IMR-90 (cell line): ENCODE measurements around the gene SP8. TPM values are rescaled to one million over a fixed set of nuclear protein-coding genes. Genes with fewer than 3 reads are reported as not detected.

ENCODE experiments used
- ATAC-seq: fragments of 200-7000 bp; cut with Tn5 transposase; 2 replicates; pipeline ENCODE4 v1.9.1; 2020; ENCODE audit warnings: low read depth, mild to moderate bottlenecking, moderate library complexity
- BruUV-seq: library from RNA; stranded (reverse); fragments of 400-500 nt; replicated peaks from 2 replicates; lab custom pipeline; 2021; lab: Mats Ljungman, UMichigan
- CTCF ChIA-PET: fragments of 300-600 bp; formaldehyde crosslinking; extraction: SDS; loops from one replicate; lab custom pipeline; 2021; ENCODE audit warnings: antibody characterized with exemption; lab: Yijun Ruan, JAX
- POLR2A ChIA-PET: fragments of 300-600 bp; sonication (Branson Sonifier 250); formaldehyde crosslinking; loops from one replicate; lab custom pipeline; 2022; ENCODE audit warnings: antibody characterized with exemption; ENCODE audit not compliant: unreplicated experiment; lab: Charles Lee
- DNase-seq: peaks from one replicate; pipeline ENCODE4 v3.0.0; 2013
- H2AFZ ChIP-seq: replicated peaks from 2 replicates; pipeline ENCODE3; 2013; ENCODE audit warnings: low read length, mild to moderate bottlenecking; ENCODE audit not compliant: poor library complexity
- H2AK5ac ChIP-seq: 2 replicates; pipeline ENCODE4 v1.6.1; 2013; ENCODE audit warnings: low read depth, low read length, inconsistent platforms
- H2AK9ac ChIP-seq: replicated peaks from 2 replicates; pipeline ENCODE3; 2013; ENCODE audit warnings: mild to moderate bottlenecking, low read depth, low read length, moderate library complexity; ENCODE audit not compliant: poor library complexity
- H2BK120ac ChIP-seq: 2 replicates; pipeline ENCODE4 v1.6.1; 2013; ENCODE audit warnings: low read depth, low read length, inconsistent platforms
- H2BK15ac ChIP-seq: 3 replicates; pipeline ENCODE4 v1.6.1; 2013; ENCODE audit warnings: low read depth, low read length, inconsistent platforms
- H2BK20ac ChIP-seq: 2 replicates; pipeline ENCODE4 v1.6.1; 2013; ENCODE audit warnings: low read depth, mild to moderate bottlenecking, inconsistent platforms, low read length, moderate library complexity
- H2BK5ac ChIP-seq: 2 replicates; pipeline ENCODE4 v1.6.1; 2013; ENCODE audit warnings: mild to moderate bottlenecking, low read depth, low read length, inconsistent platforms; ENCODE audit not compliant: poor library complexity, severe bottlenecking
- H3K14ac ChIP-seq: replicated peaks from 2 replicates; pipeline ENCODE4 v1.6.1; 2013; ENCODE audit warnings: low read depth, low read length, inconsistent platforms
- H3K18ac ChIP-seq: 2 replicates; pipeline ENCODE4 v1.6.1; 2013; ENCODE audit warnings: low read depth, low read length, control low read depth
- H3K23ac ChIP-seq: 2 replicates; pipeline ENCODE4 v1.6.1; 2013; ENCODE audit warnings: low read depth, low read length, inconsistent platforms
- H3K27ac ChIP-seq: 2 replicates; pipeline ENCODE4 v1.5.1; 2013; ENCODE audit warnings: mild to moderate bottlenecking, control low read depth, low read length; ENCODE audit not compliant: insufficient read depth
- H3K27me3 ChIP-seq: 2 replicates; pipeline ENCODE4 v1.6.1; 2013; ENCODE audit warnings: low read length; ENCODE audit not compliant: control insufficient read depth, insufficient read depth
- H3K36me3 ChIP-seq: 2 replicates; pipeline ENCODE4 v1.6.1; 2013; ENCODE audit warnings: low read length, mixed read lengths; ENCODE audit not compliant: control insufficient read depth, insufficient read depth
- H3K4ac ChIP-seq: 2 replicates; pipeline ENCODE4 v1.6.1; 2013; ENCODE audit warnings: low read depth, low read length, inconsistent platforms
- H3K4me1 ChIP-seq: 2 replicates; pipeline ENCODE4 v1.6.1; 2013; ENCODE audit warnings: low read length, mixed read lengths; ENCODE audit not compliant: control insufficient read depth, insufficient read depth
- H3K4me2 ChIP-seq: 2 replicates; pipeline ENCODE4 v1.6.1; 2013; ENCODE audit warnings: low read depth, mild to moderate bottlenecking, control low read depth, low read length, moderate library complexity
- H3K4me3 ChIP-seq: 2 replicates; pipeline ENCODE4 v1.5.1; 2013; ENCODE audit warnings: low read depth, mild to moderate bottlenecking, control low read depth, low read length, moderate library complexity; ENCODE audit not compliant: insufficient read depth
- H3K56ac ChIP-seq: 2 replicates; pipeline ENCODE4 v1.6.1; 2013; ENCODE audit warnings: low read length, inconsistent platforms; ENCODE audit not compliant: insufficient read depth; ENCODE audit errors: extremely low read depth
- H3K79me1 ChIP-seq, 2 experiments: 2 replicates each; pipeline ENCODE4 v1.6.1; 2013; ENCODE audit warnings: low read length in 2 of 2, inconsistent platforms in 1 of 2, low read depth in 1 of 2
- H3K9ac ChIP-seq: 2 replicates; pipeline ENCODE4 v1.6.1; 2013; ENCODE audit warnings: low read depth, low read length, control low read depth
- H3K9me1 ChIP-seq: 2 replicates; pipeline ENCODE4 v1.6.1; 2013; ENCODE audit warnings: low read length, inconsistent platforms; ENCODE audit not compliant: insufficient read depth
- H3K9me3 ChIP-seq: 2 replicates; pipeline ENCODE4 v1.6.1; 2013; ENCODE audit warnings: low read length; ENCODE audit not compliant: control insufficient read depth, insufficient read depth
- H4K20me1 ChIP-seq: 2 replicates; pipeline ENCODE4 v1.6.1; 2013; ENCODE audit warnings: low read length, inconsistent platforms; ENCODE audit not compliant: insufficient read depth
- H4K5ac ChIP-seq: 2 replicates; pipeline ENCODE4 v1.6.1; 2013; ENCODE audit warnings: mild to moderate bottlenecking, low read depth, low read length, control low read depth
- H4K8ac ChIP-seq, 2 experiments: 2 replicates each; pipeline ENCODE4 v1.6.1; 2013; ENCODE audit warnings: low read depth in 2 of 2, low read length in 2 of 2, control low read depth in 1 of 2, inconsistent platforms in 1 of 2
- H4K91ac ChIP-seq: 2 replicates; pipeline ENCODE4 v1.6.1; 2013; ENCODE audit warnings: low read depth, low read length, inconsistent platforms; ENCODE audit not compliant: insufficient read depth
- BHLHE40 ChIP-seq: fragments of 150-350 bp; IDR thresholded peaks from 2 replicates; pipeline ENCODE4 v1.6.1; 2016; ENCODE audit warnings: mild to moderate bottlenecking, low read depth, low read length
- CEBPB ChIP-seq: IDR thresholded peaks from 2 replicates; pipeline ENCODE4 v1.6.1; 2012; ENCODE audit warnings: low read depth, low read length, improper control_type of control experiment
- CHD1 ChIP-seq: IDR thresholded peaks from 2 replicates; pipeline ENCODE4 v1.6.1; 2012; ENCODE audit warnings: low read depth, low read length, improper control_type of control experiment
- FOS ChIP-seq: fragments of 150-350 bp; IDR thresholded peaks from 2 replicates; pipeline ENCODE4 v1.6.1; 2016; ENCODE audit warnings: low read depth, low read length
- MAFK ChIP-seq: IDR thresholded peaks from 2 replicates; pipeline ENCODE4 v1.6.1; 2012; ENCODE audit warnings: low read depth, low read length, improper control_type of control experiment
- MAZ ChIP-seq: IDR thresholded peaks from 2 replicates; pipeline ENCODE4 v1.6.1; 2012; ENCODE audit warnings: low read depth, mild to moderate bottlenecking, low read length, improper control_type of control experiment, moderate library complexity, borderline replicate concordance
- MXI1 ChIP-seq: IDR thresholded peaks from 2 replicates; pipeline ENCODE4 v1.6.1; 2012; ENCODE audit warnings: low read depth, mild to moderate bottlenecking, low read length, moderate library complexity, borderline replicate concordance
- NFE2L2 ChIP-seq: fragments of 150-350 bp; IDR thresholded peaks from 2 replicates; pipeline ENCODE4 v1.6.1; 2016; ENCODE audit warnings: low read depth, mild to moderate bottlenecking, low read length
- POLR2A ChIP-seq: IDR thresholded peaks from 2 replicates; pipeline ENCODE4 v1.6.1; 2012; ENCODE audit warnings: mild to moderate bottlenecking, low read depth, low read length
- RAD21 ChIP-seq: IDR thresholded peaks from 2 replicates; pipeline ENCODE4 v1.6.1; 2012; ENCODE audit warnings: low read length, improper control_type of control experiment
- RCOR1 ChIP-seq: IDR thresholded peaks from 2 replicates; pipeline ENCODE4 v1.6.1; 2012; ENCODE audit warnings: mild to moderate bottlenecking, low read length, improper control_type of control experiment; ENCODE audit not compliant: insufficient replicate concordance
- RFX5 ChIP-seq: IDR thresholded peaks from 2 replicates; pipeline ENCODE4 v1.8.0; 2012; ENCODE audit warnings: low read depth, mild to moderate bottlenecking, low read length, moderate library complexity
- SMC3 ChIP-seq: fragments of 150-350 bp; IDR thresholded peaks from 2 replicates; pipeline ENCODE4 v1.6.1; 2016; ENCODE audit warnings: low read depth, mild to moderate bottlenecking, antibody characterized with exemption, low read length, moderate library complexity
- WGBS, 2 experiments: methylation state at CpG; one replicate each; pipeline versions ENCODE4 v1.1.5 to v1.1.7; 2013; ENCODE audit warnings: missing lambda C conversion rate in 2 of 2; ENCODE audit not compliant: insufficient read length in 1 of 2; ENCODE audit errors: extremely low coverage in 2 of 2; 5-methylcytosine and 5-hydroxymethylcytosine counted together
- dilution Hi-C: fragments of 300-500 bp; cut with HindIII; formaldehyde crosslinking; loops from one replicate; pipeline ENCODE4 v1.14.3; 2018; ENCODE audit warnings: low sequenced_read_pairs; ENCODE audit not compliant: unreplicated experiment
- in situ Hi-C: fragments of 300-500 bp; cut with MboI; formaldehyde crosslinking; loops from 3 replicates; pipeline ENCODE4 v1.14.3; 2019; ENCODE audit warnings: low sequenced_read_pairs, inconsistent platforms, mixed read lengths
- intact Hi-C: fragments of 100-400 bp; cut with micrococcal nuclease; formaldehyde crosslinking; loops from 2 replicates; pipeline ENCODE4 v1.10.0; 2022
- polyA plus RNA-seq, 3 experiments: library from polyadenylated mRNA; depleted of rRNA; stranded (reverse); fragments of >200 nt; gene quantifications; 2 replicates each; pipeline ENCODE4 v1.2.3, GENCODE V29; 2012; ENCODE audit warnings: low replicate concordance in 1 of 3
- total RNA-seq: library from RNA; depleted of rRNA; stranded (reverse); fragments of >200 nt; gene quantifications from 2 replicates; pipeline ENCODE4 v1.2.3, GENCODE V29; 2012
- TF ChIP-seq, protein P1 (sequence below): fragments of 150-350 bp; IDR thresholded peaks from 2 replicates; pipeline ENCODE4 v1.6.1; 2016; ENCODE audit warnings: low read depth, mild to moderate bottlenecking, low read length, moderate library complexity, borderline replicate concordance
- TF ChIP-seq, protein P2 (sequence below): fragments of 150-350 bp; IDR thresholded peaks from 2 replicates; pipeline ENCODE4 v1.6.1; 2017; ENCODE audit warnings: mild to moderate bottlenecking, antibody characterized with exemption, low read length, low read depth
- TF ChIP-seq, protein P3 (sequence below): conservative IDR thresholded peaks from 2 replicates; pipeline ENCODE4 v1.5.1; 2012; ENCODE audit warnings: mild to moderate bottlenecking, low read depth, low read length, improper control_type of control experiment

The SP8 gene
- total and polyA plus RNA-seq, 2 of the 4 experiments (the other 2 are of a cell fraction): not detected

DNA sequence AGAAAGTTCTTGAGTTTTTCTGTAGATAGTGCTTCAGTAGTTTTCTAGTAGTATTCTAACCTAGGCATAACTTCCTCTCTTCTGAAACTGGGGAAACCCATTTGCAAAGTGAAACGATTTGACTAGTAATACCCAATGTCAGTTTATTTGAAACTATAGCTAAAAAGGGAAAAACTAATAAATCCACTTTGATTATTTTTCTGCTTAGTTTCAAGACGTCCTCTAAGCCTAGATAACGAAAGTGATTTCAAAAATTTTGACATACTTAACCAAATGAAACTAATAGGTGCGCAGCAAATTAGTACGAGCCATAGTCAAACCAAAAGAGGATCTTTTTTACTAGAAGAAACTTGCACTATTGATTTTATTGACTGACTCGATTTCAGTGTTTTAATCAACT, 9.8 kb upstream of the SP8 start:
- ATAC-seq (no peak), DNase-seq (no peak)
- ChIA-PET POLR2A (no interaction called here), CTCF (no interaction called here)
- Histone ChIP-seq H4K8ac (no peak overlapping the region), H3K4me3 (no peak overlapping the region), H2AK9ac (no peak overlapping the region), H3K23ac (no peak overlapping the region), H3K14ac (no peak overlapping the region), H3K9ac (no peak overlapping the region), H2BK20ac (no peak overlapping the region), H2BK5ac (no peak overlapping the region), H3K56ac (no peak overlapping the region), H2AFZ (no peak overlapping the region), H3K27me3 (peaks cover 51% of the 10 kb centered on the region), H2BK120ac (no peak overlapping the region), H3K4ac (no peak overlapping the region), H2AK5ac (no peak overlapping the region), H4K91ac (no peak overlapping the region), H3K9me3 (0 out of 2 replicates have a peak, but pooled peaks cover 2% of the 10 kb centered on the region), H3K27ac (no peak overlapping the region), H3K36me3 (no peaks in the 10 kb centered on the region), H4K20me1 (no peaks in the 10 kb centered on the region), H3K4me1 (peaks cover 4% of the 10 kb centered on the region; the same call in 1 of the 2 replicates), H3K79me1 (no peaks in the 10 kb centered on the region), H3K9me1 (no peaks in the 10 kb centered on the region), H2BK15ac (no peak overlapping the region), H4K5ac (no peak overlapping the region), H3K4me2 (no peak overlapping the region), H3K18ac (no peak overlapping the region)
- BruUV-seq: no TSS peak
- in situ Hi-C loops (no loop called here), dilution Hi-C loops (no loop called here), intact Hi-C loops (no loop called here)
- TF ChIP-seq RCOR1 (no peak), MAZ (no peak), RAD21 (no peak), CEBPB (no peak), SMC3 (no peak), BHLHE40 (no peak), RFX5 (no peak), CHD1 (no peak), MAFK (no peak), FOS (no peak), POLR2A (no peak), NFE2L2 (no peak), MXI1 (no peak)
- TF ChIP-seq, protein P1, sequence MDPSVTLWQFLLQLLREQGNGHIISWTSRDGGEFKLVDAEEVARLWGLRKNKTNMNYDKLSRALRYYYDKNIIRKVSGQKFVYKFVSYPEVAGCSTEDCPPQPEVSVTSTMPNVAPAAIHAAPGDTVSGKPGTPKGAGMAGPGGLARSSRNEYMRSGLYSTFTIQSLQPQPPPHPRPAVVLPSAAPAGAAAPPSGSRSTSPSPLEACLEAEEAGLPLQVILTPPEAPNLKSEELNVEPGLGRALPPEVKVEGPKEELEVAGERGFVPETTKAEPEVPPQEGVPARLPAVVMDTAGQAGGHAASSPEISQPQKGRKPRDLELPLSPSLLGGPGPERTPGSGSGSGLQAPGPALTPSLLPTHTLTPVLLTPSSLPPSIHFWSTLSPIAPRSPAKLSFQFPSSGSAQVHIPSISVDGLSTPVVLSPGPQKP: no peak
- TF ChIP-seq, protein P2, sequence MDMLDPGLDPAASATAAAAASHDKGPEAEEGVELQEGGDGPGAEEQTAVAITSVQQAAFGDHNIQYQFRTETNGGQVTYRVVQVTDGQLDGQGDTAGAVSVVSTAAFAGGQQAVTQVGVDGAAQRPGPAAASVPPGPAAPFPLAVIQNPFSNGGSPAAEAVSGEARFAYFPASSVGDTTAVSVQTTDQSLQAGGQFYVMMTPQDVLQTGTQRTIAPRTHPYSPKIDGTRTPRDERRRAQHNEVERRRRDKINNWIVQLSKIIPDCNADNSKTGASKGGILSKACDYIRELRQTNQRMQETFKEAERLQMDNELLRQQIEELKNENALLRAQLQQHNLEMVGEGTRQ: no peak
- TF ChIP-seq, protein P3, sequence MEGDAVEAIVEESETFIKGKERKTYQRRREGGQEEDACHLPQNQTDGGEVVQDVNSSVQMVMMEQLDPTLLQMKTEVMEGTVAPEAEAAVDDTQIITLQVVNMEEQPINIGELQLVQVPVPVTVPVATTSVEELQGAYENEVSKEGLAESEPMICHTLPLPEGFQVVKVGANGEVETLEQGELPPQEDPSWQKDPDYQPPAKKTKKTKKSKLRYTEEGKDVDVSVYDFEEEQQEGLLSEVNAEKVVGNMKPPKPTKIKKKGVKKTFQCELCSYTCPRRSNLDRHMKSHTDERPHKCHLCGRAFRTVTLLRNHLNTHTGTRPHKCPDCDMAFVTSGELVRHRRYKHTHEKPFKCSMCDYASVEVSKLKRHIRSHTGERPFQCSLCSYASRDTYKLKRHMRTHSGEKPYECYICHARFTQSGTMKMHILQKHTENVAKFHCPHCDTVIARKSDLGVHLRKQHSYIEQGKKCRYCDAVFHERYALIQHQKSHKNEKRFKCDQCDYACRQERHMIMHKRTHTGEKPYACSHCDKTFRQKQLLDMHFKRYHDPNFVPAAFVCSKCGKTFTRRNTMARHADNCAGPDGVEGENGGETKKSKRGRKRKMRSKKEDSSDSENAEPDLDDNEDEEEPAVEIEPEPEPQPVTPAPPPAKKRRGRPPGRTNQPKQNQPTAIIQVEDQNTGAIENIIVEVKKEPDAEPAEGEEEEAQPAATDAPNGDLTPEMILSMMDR: no peak
- WGBS, 2 experiments: no CpG with 5 or more reads among the region's 6 CpGs
